K562 (cell line): ENCODE measurements around the gene CISD2. TPM values are rescaled to one million over a fixed set of nuclear protein-coding genes. Genes with fewer than 3 reads are reported as not detected.

ENCODE experiments used
- ADNP ChIP-seq: fragments of 200-800 bp; sonication (Bioruptor generic); IDR thresholded peaks from 2 replicates; pipeline ENCODE4 v1.6.1; 2016; ENCODE audit warnings: missing genetic modification characterization, missing compliant biosample characterization
- BACH1 ChIP-seq: fragments of 200-800 bp; sonication (Bioruptor generic); IDR thresholded peaks from 2 replicates; pipeline ENCODE4 v1.6.1; 2016; ENCODE audit warnings: missing genetic modification characterization, missing compliant biosample characterization
- CCNT2 ChIP-seq: IDR thresholded peaks from 2 replicates; pipeline ENCODE4 v1.6.1; 2011; ENCODE audit warnings: borderline replicate concordance, low read depth, mild to moderate bottlenecking, moderate library complexity, mixed read lengths, low read length; ENCODE audit not compliant: insufficient read length; ENCODE audit errors: extremely low read depth
- CREB1 ChIP-seq, 2 experiments: sonication (generic) in 1 of 2; formaldehyde crosslinking in 1 of 2; IDR thresholded peaks; 2 replicates each; pipeline versions ENCODE4 v1.6.1 to v1.8.0; 2012 to 2022; ENCODE audit warnings: inconsistent platforms in 1 of 2, mild to moderate bottlenecking in 1 of 2, missing genetic modification reagents in 1 of 2, moderate library complexity in 1 of 2
- E2F3 ChIP-seq: fragments of 250-450 bp; sonication (Bioruptor Pico); IDR thresholded peaks from 2 replicates; pipeline ENCODE4 v1.4.0; 2020; ENCODE audit warnings: mild to moderate bottlenecking
- EP300 ChIP-seq: IDR thresholded peaks from 2 replicates; pipeline ENCODE4 v1.6.1; 2012; ENCODE audit warnings: low read length, improper control_type of control experiment
- FIP1L1 ChIP-seq: fragments of 200-400 bp; formaldehyde crosslinking; IDR thresholded peaks from 2 replicates; pipeline ENCODE4 v1.6.1; 2018; ENCODE audit warnings: mild to moderate bottlenecking, low read depth, low read length; ENCODE audit not compliant: poor library complexity, severe bottlenecking
- FOXJ2 ChIP-seq: fragments of 200-800 bp; sonication (Bioruptor generic); IDR thresholded peaks from 2 replicates; pipeline ENCODE4 v1.6.1; 2016; ENCODE audit warnings: missing genetic modification characterization, missing compliant biosample characterization
- FUS ChIP-seq: fragments of 200-400 bp; formaldehyde crosslinking; optimal IDR thresholded peaks from 2 replicates; pipeline ENCODE3; 2017; ENCODE audit warnings: low read depth, low read length
- HOXB6 ChIP-seq: fragments of 250-450 bp; sonication (Bioruptor Pico); IDR thresholded peaks from 2 replicates; pipeline ENCODE4 v1.5.1; 2022; ENCODE audit warnings: mild to moderate bottlenecking, borderline replicate concordance
- MAFG ChIP-seq: fragments of 450-650 bp; conservative IDR thresholded peaks from 2 replicates; pipeline ENCODE4 v1.6.1; 2016; ENCODE audit warnings: missing genetic modification characterization, missing compliant biosample characterization
- MEF2D ChIP-seq: conservative IDR thresholded peaks from 2 replicates; pipeline ENCODE4 v1.6.1; 2016; ENCODE audit warnings: low read depth, missing genetic modification characterization, missing compliant biosample characterization
- MEIS2 ChIP-seq: fragments of 450-650 bp; IDR thresholded peaks from 2 replicates; pipeline ENCODE4 v1.6.1; 2014; ENCODE audit warnings: mild to moderate bottlenecking; ENCODE audit not compliant: partially characterized antibody
- MITF ChIP-seq: IDR thresholded peaks from 2 replicates; pipeline ENCODE4 v1.6.1; 2014; ENCODE audit warnings: antibody characterized with exemption
- PATZ1 ChIP-seq: fragments of 250-450 bp; sonication (Bioruptor Pico); IDR thresholded peaks from 2 replicates; pipeline ENCODE4 v1.5.0; 2020; ENCODE audit warnings: mild to moderate bottlenecking, borderline replicate concordance
- POLR2A ChIP-seq: fragments of 450-650 bp; conservative IDR thresholded peaks from 2 replicates; pipeline ENCODE4 v1.6.1; 2016
- SP1 ChIP-seq: sonication (generic); formaldehyde crosslinking; IDR thresholded peaks from 2 replicates; pipeline ENCODE4 v1.8.1; 2022; ENCODE audit warnings: mild to moderate bottlenecking, missing genetic modification reagents
- SRSF3 ChIP-seq: fragments of 200-400 bp; formaldehyde crosslinking; IDR thresholded peaks from 2 replicates; pipeline ENCODE4 v1.6.1; 2016; ENCODE audit warnings: mild to moderate bottlenecking, low read length, moderate library complexity; ENCODE audit not compliant: insufficient read depth
- TAF9B ChIP-seq: fragments of 450-650 bp; IDR thresholded peaks from 2 replicates; pipeline ENCODE4 v1.6.1; 2018; ENCODE audit warnings: mild to moderate bottlenecking; ENCODE audit not compliant: partially characterized antibody
- ZKSCAN1 ChIP-seq: fragments of 150-350 bp; IDR thresholded peaks from 2 replicates; pipeline ENCODE4 v1.6.1; 2016; ENCODE audit warnings: low read depth, low read length
- ZKSCAN3 ChIP-seq: fragments of 250-450 bp; sonication (Bioruptor Pico); IDR thresholded peaks from 2 replicates; pipeline ENCODE4 v1.4.0; 2020
- ZNF239 ChIP-seq: fragments of 250-450 bp; sonication (Bioruptor Pico); IDR thresholded peaks from 2 replicates; pipeline ENCODE4 v1.4.0; 2020; ENCODE audit warnings: mild to moderate bottlenecking
- ZNF668 ChIP-seq: fragments of 250-450 bp; sonication (Bioruptor Pico); IDR thresholded peaks from 2 replicates; pipeline ENCODE4 v1.8.0; 2022; ENCODE audit warnings: mild to moderate bottlenecking, inconsistent platforms
- ZSCAN32 ChIP-seq: fragments of 450-650 bp; formaldehyde crosslinking; IDR thresholded peaks from 2 replicates; pipeline ENCODE4 v1.4.0; 2020; ENCODE audit warnings: mild to moderate bottlenecking, moderate library complexity
- polyA plus RNA-seq, 8 experiments: library from polyadenylated mRNA; depleted of rRNA in 4 of 8; stranded (reverse) in 5 of 8; unstranded in 3 of 8; fragments of >200 nt; fragmentation: Nextera tagmentation in 2 of 8; fragmentation: Illumina TruSeq in 1 of 8; extraction: Ambion mirVana in 2 of 8; extraction: Trizol in 1 of 8; gene quantifications; 2 replicates each; pipeline versions ENCODE4 v1.2.1 to v1.2.3, GENCODE V29; 2011 to 2014; ENCODE audit warnings: inconsistent platforms in 1 of 8, missing spikeins in 1 of 8
- total RNA-seq, 7 experiments: library from RNA; depleted of rRNA in 6 of 7; stranded (reverse); fragments of >200 nt in 6 of 7; fragmentation: Illumina TruSeq in 2 of 7; extraction: Trizol in 2 of 7; gene quantifications; 2 replicates each; pipeline versions ENCODE4 v1.2.1 to v1.2.3, GENCODE V29; 2011 to 2021; ENCODE audit warnings: low replicate concordance in 1 of 7
- TF ChIP-seq, protein P1 (sequence below): fragments of 250-450 bp; sonication (Bioruptor Pico); IDR thresholded peaks from 2 replicates; pipeline ENCODE4 v1.8.0; 2022; ENCODE audit warnings: moderate library complexity, mild to moderate bottlenecking, inconsistent platforms

Gene CISD2
- total and polyA plus RNA-seq, 9 of the 15 experiments (the other 6 are each of a cell fraction or from before 2014, with no cell fraction given): 37.8 to 91.4 (median 59.8) TPM

DNA sequence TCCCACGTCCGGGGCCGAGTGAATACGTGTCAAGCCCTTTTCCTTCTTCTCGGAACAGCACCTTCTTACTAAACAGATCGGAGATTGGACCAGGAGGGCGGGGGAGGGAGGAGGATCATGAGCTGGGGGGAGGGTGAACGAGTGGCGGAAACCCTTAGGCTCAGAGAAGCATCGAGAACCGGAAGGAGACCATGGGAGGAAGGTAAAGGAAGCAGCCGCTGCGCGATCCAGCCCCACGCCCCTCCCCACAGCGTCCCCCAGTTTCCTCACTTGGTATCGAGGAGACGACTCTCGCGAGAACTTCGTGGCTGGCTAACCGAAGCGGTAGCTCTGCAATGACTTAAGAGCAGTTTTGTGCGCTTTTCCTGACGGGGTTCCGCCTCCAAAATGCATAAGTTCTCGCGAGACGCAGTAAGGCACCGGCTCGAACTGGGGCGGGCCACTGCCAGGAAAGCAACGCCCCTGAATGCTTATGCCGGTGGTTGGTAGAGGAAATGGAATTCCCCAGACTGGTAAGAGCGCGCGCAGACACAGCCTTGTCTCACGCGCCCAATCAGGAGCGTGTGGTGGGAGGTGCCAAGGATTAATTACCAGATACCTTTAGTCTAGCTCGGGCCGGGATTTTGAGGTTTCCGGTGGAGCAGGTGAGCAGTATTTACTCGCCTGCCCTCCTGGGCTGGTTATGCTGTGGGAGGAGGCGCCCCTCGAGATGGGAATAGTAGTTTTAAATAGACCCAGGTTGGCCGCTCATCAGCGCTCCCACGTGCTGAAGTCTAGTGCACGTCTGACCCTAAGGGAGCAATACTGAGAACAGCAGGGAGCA is 40.9 kb upstream of the CISD2 start (continued):
- TF ChIP-seq CCNT2 (no peak), ZKSCAN3 (no peak), SRSF3 (no peak), MAFG (tag) (no peak), ZNF668 (CRISPR knock-in tag) (no peak), E2F3 (peak; percentile 53; the same call in 1 of the 2 replicates), FIP1L1 (no peak), TAF9B (peak; percentile 80), FUS (no peak), FOXJ2 (tag) (peak; percentile 88; the same call in 1 of the 2 replicates), EP300 (0 out of 2 replicates have a peak, but pooled peaks have one; percentile 17), ZKSCAN1 (peak; percentile 37; the same call in 1 of the 2 replicates), CREB1 (IDR thresholded peaks at IDR 0.05) (peak; percentile 59), CREB1 (CRISPR knock-in tag; IDR thresholded peaks at IDR 0.05) (no peak), PATZ1 (no peak), MEF2D (tag) (0 out of 2 replicates have a peak, but pooled peaks have one; percentile 42), HOXB6 (CRISPR knock-in tag) (no peak), SP1 (CRISPR knock-in tag) (peak; percentile 88), POLR2A (peak; percentile 71), BACH1 (0 out of 2 replicates have a peak, but pooled peaks have one; percentile 15), ADNP (tag) (no peak), ZSCAN32 (CRISPR knock-in tag) (no peak), ZNF239 (no peak), MEIS2 (peak; percentile 38), MITF (no peak; the same call in 1 of the 2 replicates)
- TF ChIP-seq, protein P1, sequence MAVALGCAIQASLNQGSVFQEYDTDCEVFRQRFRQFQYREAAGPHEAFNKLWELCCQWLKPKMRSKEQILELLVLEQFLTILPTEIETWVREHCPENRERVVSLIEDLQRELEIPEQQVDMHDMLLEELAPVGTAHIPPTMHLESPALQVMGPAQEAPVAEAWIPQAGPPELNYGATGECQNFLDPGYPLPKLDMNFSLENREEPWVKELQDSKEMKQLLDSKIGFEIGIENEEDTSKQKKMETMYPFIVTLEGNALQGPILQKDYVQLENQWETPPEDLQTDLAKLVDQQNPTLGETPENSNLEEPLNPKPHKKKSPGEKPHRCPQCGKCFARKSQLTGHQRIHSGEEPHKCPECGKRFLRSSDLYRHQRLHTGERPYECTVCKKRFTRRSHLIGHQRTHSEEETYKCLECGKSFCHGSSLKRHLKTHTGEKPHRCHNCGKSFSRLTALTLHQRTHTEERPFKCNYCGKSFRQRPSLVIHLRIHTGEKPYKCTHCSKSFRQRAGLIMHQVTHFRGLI (CRISPR knock-in tag): no peak
